Left renal pelvis (tissue), 4 donors: ENCODE results near the gene LCTL. TPM values are rescaled to one million over a fixed set of nuclear protein-coding genes. Genes with fewer than 3 reads are reported as not detected.
"Not testable (repeated sequence)": the region's sequence is repeated elsewhere in the genome, so short reads cannot be mapped to it uniquely, and the experiment has no call there.

Experiments
- DNase-seq, 4 donors: peaks; one replicate each; pipeline ENCODE4 v3.0.0-alpha.2; 2013; ENCODE audit warnings: low read depth in 4 of 4, low spot score in 3 of 4
- polyA plus RNA-seq, 4 donors: library from polyadenylated mRNA; unstranded; fragments of 120-200 nt; gene quantifications; one replicate each; pipeline ENCODE4 v1.2.1, GENCODE V29; 2013; ENCODE audit not compliant: insufficient read length in 4 of 4

The LCTL gene
- polyA plus RNA-seq, 4 donors, result 0.15 to 0.50 (median 0.24) TPM

DNA sequence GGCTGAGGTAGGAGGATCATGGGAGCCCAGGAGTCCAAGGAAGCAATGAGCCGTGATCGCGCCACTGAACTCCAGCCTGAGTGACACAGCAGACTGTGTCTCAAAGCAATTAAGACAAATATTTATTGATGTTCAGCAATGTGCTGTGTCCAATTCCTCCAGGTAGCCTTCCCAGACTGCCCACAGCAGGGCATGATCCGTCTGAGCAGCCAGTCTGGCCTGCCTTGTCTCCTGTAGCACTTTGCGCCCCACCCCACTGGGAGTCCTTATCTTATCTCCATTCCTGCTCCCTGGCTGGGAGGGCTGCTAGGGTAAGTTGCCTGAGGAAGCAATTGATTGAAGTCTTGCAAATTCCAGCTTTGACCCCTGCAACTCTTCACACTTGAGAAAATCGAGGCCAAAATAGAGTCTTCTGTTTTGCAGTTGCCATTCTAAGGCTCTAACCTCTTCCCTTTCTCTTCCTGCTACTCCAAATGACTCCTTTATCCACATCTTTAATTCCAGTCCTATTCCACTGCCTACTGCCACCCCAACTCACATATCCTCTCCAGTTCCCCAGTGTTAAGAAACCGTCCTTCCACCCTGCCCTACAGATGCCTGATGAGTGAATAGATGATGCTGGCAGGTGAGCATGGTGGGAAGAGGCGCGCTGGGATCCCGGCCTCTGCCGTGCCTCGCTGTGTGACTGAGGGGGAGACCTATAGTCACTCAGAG is 26.9 kb upstream of the LCTL start:
- no peak for DNase-seq

DNA sequence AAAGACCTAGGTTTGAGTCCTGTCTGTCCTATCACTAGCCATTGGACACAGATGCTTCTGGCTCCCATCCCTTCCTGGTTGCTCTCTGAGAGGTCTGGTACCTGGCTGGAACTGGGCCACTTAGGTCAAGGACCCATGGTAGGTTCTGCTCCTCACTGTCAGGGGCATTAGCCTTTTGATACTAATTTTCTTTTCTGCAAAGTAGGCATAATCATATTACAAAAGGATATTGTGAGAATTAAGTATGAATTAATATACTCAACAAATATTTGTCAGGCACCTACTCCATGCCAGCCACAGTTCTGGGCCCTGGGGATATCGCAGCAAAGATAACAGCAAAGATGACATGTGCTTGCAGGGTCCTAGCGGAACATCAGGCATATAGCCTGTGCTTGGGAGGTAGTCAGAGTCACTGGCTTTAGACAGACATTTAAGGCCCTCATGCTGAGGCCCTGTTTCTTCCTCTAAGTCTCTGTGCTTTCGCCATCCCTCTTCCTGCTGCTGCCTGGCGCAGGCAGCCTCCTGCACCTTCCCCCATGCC is 25.6 kb upstream of the LCTL start:
- DNase-seq, result no peak

DNA sequence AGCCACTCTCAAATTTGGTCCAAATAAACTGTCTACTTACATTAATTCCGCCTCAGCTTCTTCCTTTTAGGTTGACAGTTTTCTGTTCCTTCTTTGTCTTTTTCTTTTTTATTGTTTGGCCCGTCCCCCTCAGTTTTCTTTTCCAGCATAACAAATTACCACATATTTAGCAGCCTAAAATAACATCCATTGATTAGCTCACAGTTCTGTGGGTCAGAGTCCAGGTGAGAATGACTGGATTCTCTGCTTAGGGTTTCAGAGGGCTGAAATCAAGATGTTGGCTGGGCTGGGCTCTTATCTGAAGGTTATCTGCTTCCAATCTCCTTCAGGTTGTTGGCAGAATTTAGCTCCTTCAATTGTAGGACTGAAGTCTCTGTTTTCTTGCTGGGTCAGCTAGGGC is 24.6 kb upstream of the LCTL start:
- DNase-seq, result no peak

DNA sequence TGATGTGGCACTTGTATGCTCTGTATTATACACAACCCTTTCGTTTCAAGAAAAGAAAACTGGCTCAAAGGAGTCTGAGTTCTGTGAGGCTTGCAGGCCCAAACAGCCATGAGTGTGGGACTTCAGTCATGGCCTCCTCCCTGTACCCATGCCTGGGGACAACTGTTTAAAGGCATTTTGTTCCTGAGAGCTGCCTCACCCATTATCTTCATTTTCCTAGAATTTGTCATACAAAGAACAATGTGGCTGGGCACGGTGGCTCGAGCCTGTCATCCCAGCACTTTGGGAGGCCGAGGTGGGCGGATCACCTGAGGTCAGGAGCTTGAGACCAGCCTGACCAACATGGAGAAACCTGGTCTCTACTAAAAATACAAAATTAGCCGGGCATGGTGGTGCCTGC is 23.6 kb upstream of the LCTL start:
- not testable (repeated sequence) for DNase-seq

DNA sequence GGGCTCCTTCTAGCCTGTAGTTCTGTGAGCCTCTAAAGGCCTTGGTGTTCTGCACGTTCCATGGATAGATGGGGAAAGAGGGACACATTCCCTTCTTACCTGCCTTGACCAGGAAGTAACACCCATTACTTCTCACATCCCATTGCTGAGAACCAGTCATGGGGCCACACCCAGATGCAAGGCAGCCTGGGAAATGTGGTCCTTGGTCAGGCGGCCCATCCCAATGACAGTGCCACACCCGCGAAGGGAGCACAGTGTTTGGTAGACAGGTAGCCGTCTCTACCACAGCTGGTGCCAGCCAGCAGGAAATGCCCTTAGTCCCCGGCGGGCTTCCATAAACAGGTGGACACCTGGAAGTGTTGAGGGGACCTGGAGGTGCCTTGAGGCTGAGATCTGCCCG is 23.2 kb upstream of the LCTL start:
- no peak for DNase-seq

DNA sequence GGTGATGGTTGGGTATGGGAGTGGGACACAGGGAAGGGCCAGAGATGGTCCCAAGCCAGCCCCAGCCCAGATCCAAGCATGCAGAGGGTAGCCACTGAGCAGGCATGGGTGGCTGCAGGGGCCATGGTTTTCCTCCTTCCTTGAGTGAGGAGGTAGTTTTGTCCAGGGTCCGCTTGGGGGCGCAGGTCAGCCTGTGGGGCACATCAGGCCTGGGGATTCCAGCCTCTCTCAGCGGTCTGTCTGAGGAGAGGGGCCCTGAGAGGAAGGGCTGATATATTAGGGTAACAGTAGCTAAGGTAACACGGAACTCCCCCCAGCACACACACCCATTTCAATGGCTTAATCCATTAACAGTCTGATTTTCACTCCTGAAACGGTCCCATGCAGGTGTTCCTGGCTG is 22.7 kb upstream of the LCTL start:
- DNase-seq, result no peak

DNA sequence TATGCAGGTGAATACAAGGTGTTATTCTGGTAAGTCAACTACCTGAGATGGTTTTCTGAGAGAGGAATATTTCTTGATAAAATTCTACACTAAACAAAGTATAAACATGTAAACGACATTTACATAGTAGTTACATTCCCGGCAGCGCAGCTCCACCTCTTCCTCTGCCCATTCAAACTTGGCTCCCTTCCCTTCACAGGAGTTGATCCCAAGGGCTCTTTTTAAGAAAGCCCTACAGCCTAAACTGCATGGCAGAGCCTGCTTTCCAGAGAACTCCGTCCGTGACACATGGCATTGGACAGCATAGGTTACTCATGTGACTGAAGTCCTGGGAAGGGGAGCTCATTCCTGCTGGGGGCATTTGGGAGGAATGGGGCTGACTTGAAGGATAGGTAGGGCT is 22.0 kb upstream of the LCTL start:
- no peak for DNase-seq

DNA sequence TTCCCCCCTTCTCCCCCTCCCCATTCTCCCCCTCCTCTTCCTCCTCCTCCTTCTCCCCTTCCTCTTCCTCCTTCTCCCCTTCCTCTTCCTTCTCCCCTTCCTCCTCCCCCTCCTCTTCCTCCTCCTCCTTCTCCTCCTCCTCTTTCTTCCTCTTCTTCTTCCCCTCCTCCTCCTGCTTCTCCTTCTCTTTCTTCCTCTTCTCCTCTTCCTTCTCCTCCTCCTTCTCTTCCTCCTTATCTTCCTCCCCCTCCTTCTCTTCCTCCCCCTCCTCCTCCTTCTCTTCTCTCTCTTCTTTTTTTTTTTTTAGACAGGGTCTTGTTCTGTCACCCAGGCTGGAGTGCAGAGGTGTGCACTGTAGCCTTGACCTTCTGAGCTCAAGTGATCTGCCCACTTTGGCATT is 21.2 kb upstream of the LCTL start:
- no peak for DNase-seq

DNA sequence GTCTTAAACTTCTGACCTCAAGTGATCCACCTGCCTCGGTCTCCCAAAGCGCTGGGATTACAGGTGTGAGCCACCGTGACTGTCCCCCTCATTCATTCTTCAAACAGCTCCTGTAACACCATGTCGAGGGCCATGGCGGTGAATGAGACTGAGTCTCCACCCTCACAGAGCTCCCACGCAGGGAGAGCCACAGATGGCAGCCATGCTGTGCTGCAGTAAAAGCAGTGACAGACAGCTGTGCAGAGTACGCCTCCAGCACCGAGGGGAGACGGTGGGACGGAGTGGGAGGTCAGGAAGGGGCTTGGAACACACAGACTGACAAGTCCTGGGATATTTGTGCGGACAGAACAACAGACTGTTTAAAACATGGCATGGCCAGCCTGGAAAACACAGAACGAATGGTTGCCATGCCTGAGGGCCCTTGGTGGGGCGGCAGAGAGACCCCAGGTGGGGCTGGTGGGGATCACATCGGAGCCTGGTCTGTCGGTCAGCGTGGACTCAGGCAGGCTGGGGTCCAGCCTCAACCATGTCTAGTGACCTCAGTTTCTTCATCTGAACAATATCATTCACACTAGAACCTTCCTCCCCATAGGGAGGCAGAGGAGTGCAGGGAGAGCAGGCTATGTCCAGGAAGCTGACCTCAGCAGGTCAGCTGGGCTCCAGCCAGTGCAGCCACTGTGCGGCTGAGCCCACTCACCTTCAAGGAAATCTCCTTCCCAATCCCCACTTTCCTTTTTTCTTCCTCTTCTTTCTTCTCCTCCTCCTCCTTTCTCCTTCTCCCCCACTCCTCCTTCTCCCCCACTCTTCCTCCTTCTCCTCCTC is 20.6 kb upstream of the LCTL start:
- no peak for DNase-seq

DNA sequence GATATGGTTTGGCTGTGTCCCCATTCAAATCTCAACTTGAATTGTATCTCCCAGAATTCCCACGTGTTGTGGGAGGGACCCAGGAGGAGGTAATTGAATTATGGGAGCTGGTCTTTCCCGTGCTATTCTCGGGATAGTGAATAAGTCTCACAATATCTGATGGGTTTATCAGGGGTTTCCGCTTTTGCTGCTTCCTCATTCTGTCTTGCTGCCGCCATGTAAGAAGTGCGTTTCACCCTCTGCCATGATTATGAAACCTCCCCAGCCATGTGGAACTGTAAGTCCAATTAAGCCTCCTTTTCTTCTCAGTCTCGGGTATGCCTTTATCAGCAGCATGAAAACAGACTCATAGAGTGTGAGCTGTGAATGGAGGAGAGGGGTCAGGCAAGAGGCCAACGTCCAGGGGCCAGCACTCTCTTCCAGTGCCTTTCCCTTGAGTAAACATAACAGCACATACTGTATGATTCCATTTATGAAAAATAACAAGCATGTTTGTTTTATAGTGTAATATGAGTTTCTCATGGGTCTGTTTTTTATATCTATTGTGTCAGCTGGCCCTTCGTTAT is 16.3 kb upstream of the LCTL start:
- DNase-seq, result no peak

DNA sequence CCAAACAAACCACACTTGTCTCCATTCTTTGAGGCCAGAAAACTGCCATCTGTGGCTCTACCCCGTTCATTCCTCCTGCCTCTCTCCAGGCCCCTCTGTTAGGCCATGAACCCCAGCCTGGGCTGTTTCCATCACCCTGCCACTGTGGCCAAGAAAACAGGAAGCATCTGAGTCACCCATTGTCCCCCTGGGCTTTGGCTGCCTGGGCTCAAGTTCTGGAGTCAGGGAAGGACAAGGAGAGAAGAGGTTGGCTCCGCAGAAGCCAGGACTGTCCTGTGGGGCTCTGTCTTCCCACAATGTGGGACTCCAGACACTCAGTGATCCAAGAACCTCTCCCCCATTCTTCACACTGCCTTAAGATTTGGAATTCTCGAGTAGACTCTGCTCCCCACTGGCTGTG is 14.8 kb upstream of the LCTL start:
- DNase-seq, result no peak

DNA sequence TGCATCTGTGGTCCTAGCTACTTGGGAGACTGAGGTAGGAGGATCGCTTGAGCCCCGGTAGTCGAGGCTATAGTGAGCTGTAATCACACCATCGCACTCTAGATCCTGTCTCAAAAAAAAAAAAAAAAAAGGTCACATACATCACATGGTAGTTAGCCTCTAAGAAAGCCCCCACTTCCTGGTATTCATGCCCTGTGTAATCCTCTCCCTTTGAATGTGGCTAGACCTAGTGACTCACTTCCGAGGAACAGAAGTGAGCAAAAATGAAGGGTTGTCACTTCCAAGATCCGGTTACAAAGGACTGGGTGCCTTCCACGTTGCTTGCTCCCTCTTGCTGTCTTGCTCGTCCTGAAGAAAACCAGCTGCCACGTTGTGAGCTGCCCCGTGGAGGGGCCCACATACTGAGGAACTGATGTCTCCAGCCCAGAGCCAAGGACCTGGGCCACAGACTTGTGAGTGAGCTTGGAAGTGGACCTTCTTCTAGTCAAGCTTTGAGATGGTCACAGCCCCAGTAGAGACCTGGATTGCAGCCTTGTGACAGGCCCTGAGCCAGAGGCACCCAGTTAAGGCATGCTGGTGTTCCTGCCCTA is 12.6 kb upstream of the LCTL start:
- no peak for DNase-seq

DNA sequence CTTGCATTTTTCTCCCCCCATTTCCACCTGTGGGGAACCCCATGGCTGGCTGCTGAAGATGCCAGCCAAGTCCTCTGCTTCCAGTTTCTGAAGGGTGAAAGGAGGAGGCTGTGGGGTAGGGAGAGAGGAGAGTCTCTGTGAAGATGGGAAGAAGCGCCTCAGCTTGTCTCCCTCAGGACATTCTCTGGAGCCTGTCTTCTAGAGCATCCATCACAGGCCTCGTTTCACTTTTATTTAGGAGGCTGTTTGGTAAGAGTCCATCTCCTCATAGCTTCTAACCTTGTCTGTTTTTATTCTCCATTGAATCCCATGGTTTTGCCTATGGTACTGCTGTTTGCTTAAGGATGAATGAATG is 8.8 kb upstream of the LCTL start:
- no peak for DNase-seq

DNA sequence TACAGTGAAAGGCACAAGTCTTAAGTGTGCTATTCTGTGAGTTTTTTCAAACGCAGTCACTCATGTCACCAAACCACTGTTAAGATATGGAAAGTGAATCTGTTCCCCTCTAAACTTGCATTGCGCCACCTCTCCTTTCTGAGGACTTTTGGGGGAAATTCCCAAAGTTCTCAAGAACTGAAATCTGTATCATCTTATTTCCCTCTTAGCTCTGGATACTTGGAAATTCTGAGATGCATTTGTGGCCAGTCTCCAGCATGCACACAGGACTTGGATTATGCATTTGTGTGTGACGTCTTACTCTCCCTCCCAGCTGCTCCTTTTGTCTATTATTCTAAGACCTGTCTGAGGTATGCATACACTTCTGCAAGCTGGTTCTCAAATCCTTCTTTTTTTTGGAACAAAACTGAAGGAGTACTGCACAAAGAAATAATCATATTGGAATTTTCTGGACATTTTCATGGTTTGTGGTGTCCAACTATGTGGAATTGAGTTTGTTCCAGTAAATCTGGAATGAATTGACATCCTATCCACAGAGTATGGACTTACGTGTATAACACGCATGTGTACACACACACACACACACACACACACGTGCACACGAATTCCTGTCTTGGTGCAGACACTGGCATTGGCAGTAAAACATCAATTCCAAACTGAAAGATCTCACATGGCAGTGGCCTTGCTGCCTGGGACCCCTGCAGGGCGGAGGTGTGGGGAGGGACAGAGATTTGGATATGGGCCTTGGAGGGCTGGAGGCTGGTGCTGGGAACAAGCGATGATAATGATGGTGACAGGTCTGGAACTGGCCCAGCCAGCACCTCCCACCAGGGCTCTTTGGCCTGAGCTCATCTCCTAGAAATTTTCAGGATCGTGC is 8.2 kb upstream of the LCTL start:
- DNase-seq, result no peak

DNA sequence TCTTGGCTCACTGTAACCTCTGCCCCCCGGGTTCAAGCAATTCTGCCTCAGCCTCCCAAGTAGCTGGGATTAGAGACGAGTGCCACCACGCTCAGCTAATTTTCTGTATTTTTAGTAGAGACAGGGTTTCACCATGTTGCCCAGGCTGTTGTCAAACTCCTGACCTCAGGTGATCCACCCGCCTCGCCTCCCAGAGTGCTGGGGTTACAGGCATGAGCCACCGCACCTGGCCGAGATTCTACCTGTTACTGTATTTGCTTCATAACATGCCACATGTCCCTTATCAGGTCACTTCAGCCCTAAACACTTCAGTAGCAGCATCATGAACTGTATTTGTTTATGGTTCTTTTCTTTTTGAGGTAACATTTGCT is 7.5 kb upstream of the LCTL start:
- DNase-seq, result no peak

DNA sequence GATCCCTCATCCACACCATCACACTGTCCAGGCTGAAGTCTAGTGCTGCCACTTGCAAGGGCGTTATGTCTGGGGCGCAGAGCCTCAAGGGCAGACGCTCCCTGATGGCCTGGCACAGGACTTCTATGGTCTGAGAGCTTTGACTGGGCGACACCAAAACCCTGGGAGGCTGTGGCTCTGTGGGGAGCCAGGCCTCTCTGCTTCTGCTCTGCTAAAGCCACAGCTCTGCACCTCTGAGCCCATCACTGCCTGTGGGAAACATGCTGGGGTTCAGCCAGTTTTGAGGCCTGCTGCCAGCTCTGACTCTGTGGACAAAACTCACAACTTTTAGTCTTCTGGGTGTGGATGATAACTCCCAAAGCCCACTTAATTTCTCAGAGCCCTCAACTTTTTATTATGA is 6.3 kb upstream of the LCTL start:
- no peak for DNase-seq

DNA sequence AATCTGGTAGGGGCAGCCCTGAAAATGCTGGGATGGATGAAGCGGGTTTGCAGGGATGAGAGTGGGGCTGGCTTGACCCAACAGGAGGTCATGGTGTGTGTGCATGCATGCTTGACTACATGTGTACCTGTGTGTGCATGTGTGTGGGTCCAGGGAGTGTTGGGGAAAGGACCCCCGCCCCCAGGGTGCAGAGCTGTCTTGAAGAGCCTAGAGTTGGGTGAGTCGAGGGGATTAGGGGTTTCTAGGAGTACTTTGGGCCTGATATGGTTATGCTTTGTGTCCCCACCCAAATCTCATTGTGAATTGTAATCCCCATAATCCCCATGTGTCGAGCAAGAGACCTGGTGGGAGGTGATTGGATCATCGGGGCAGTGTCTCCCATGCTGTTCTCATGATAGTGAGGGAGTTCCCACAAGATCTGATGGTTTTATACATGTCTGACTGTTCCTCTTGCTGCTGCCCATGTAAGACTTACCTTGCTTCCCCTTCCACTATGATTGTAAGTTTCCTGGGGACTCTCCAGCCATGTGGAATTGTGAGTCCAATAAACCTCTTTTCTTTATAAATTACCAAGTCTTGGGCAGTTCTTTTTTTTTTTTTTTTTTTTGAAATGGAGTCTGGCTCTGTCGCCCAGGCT is 5.2 kb upstream of the LCTL start:
- DNase-seq, result no peak

DNA sequence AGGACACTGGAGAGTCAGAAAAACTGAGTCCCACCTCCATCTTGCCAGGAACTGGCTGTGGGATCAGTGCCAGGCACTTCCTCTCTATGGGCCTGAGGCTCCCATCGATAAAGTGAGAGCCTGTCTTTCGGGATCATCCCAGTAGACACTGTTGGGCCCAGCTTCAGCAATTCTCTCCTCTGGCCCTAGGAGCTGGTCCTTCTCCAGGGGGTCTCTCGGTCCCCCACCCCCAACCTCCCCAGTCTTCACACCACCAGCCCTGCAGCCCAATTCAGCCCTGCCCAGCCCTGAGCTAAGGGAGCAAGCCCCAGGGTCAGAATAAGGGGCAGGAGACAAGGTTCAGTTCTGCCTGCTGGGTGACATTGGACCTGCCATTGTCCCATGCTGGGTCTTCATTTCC is 4.5 kb upstream of the LCTL start:
- no peak for DNase-seq

DNA sequence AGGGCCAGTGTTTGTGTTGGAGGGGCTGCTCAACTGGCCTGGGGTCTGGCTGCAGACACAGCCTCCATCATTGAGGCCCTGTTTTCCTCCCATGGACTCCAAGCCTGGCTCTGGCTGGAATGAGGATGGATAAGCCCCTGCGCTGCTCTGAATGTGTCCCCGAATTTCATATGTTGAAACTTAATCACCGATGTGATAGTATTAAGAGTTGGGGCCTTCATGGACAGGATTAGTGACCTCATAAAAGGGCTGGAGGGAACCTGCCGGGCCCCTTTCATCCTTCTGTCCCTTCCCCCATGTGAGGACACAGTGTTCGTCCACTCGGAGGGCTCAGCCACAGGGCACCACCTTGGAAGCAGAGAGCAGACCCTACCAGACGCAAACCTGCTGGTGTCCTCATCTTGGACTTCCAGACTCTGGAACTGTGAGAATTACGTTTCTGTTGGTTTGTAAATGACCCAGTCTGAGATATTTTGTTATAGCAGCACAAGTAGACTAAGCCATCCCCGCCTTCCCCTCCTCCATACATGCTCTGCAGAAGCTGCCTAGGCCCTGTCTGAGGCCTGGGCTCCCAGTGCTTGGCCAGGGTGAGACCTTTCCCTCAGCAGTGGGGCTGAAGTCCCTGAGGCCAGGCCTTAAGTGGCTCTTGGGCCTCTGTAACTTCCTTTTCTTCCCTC is 3.8 kb upstream of the LCTL start:
- DNase-seq, result no peak

DNA sequence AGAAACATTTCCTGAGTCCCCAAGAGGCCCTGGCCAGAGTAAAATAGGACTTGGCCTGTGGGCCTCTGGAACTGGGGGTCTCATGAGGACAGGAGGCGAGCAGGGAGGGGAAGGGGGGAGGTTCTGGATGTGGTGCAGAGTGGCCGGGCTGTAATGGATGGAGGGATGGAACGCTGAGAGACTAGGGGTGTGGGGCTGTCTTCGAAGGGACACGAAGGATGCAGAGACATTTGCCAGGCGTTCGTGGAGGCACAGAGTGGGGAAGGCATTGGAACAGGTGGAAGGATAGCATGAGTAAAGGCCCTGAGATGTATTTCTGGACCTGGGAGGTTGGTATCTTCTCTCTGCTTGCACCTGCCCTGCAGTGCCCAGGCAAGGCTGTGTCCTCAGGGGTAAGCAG is 2.1 kb upstream of the LCTL start:
- no peak for DNase-seq
